ENCODE results near the gene RCBTB2. TPM values are rescaled to one million over a fixed set of nuclear protein-coding genes. Genes with fewer than 3 reads are reported as not detected.
"Not testable (repeated sequence)": the region's sequence is repeated elsewhere in the genome, so short reads cannot be mapped to it uniquely, and the experiment has no call there.

Gene RCBTB2
- total RNA-seq, 2 donors from 2014 or later = 1.6 to 6.0 TPM

DNA sequence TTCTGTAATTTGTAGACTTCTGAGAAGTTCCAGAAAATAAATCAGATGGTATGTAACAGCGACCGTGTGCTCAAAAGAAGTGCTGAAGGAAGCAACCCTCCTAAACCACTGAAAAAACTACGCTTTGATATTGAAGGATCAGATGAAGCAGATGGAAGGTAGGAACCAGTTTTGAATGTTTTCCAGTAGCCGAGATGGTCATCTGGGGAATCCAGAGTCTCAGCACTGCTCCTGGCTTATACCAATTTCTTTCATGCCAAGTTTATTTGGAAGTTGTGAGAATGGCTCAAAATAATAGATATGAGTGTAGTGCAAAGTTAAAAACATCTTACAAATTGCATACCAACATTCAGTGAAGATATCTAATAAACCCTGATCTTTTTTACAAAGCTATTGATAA, 56.2 kb downstream of the RCBTB2 start:
- 63 to 65% methylated on average over 4 of the region's 4 CpGs for WGBS, 2 donors
- Histone ChIP-seq H3K27ac (no peak overlapping the region), H3K36me3 (replicated peaks in 1 of 2; ENCODE audit: insufficient read depth in 1 of 2, low read depth in 2 of 2) (no peaks in the 10 kb centered on the region), H3K27me3 (no peaks in the 10 kb centered on the region), H3K4me1 (no peaks in the 10 kb centered on the region), H3K4me3 (no peak overlapping the region), H3K9me3 (no peaks in the 10 kb centered on the region)
- intact Hi-C loops (cut with DNase I) = no loop called here
- ATAC-seq (no peak), DNase-seq (no peak)
- TF ChIP-seq, protein P1, sequence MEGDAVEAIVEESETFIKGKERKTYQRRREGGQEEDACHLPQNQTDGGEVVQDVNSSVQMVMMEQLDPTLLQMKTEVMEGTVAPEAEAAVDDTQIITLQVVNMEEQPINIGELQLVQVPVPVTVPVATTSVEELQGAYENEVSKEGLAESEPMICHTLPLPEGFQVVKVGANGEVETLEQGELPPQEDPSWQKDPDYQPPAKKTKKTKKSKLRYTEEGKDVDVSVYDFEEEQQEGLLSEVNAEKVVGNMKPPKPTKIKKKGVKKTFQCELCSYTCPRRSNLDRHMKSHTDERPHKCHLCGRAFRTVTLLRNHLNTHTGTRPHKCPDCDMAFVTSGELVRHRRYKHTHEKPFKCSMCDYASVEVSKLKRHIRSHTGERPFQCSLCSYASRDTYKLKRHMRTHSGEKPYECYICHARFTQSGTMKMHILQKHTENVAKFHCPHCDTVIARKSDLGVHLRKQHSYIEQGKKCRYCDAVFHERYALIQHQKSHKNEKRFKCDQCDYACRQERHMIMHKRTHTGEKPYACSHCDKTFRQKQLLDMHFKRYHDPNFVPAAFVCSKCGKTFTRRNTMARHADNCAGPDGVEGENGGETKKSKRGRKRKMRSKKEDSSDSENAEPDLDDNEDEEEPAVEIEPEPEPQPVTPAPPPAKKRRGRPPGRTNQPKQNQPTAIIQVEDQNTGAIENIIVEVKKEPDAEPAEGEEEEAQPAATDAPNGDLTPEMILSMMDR (IDR thresholded peaks at IDR 0.05) = no peak
- TF ChIP-seq POLR2A (IDR thresholded peaks at IDR 0.05) = no peak

DNA sequence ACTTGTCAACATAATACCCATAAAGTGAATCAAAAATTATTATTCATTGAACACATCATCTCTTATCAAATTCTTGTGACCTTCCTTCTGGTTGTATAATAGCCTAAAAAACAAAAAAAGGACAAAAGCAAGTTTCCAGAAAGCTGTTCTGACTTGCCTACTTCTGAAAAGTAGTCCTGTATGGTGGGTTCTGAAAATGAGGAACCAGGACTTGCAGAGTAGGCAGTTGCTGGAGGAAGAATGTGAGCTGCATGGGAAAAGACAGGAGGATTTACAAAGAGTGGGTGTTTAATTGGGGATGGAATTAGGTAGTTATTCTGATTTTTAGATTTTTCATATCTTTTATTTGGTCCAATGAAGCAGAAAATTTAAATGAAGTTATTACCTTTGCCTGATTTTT, 56.7 kb downstream of the RCBTB2 start:
- H3K27ac ChIP-seq = no peak overlapping the region
- ATAC-seq = no peak
- H3K4me3 ChIP-seq = no peak overlapping the region

DNA sequence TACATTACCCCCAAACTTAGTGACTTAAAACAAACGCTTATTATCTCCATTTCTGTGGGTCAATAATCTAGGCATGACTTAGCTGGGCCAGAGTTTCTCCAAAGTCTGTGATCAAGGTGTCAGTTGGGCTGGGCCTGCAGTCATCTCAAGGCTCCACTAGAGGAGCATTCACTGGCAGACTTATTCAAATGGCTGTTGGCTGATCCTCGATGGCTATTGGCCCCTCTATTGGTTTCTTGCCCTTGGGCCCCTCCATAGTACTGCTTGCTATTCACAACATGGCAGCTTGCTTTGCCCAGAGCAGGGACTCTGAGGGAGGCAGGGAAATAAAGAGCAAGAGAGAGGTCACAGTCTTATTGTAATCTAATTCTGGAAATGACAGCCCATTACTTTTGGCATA, 57.6 kb downstream of the RCBTB2 start:
- intact Hi-C loops (cut with DNase I) = no loop called here
- ATAC-seq = no peak
- no peak for DNase-seq
- no peak overlapping the region for H3K27ac ChIP-seq
- no peak overlapping the region for H3K4me3 ChIP-seq
- TF ChIP-seq, protein P1 (IDR thresholded peaks at IDR 0.05) = no peak
- no peak for TF ChIP-seq POLR2A (IDR thresholded peaks at IDR 0.05)
- H3K27me3 ChIP-seq = no peaks in the 10 kb centered on the region
- no peaks in the 10 kb centered on the region for H3K36me3 ChIP-seq (replicated peaks in 1 of 2; ENCODE audit: insufficient read depth in 1 of 2, low read depth in 2 of 2)
- no peaks in the 10 kb centered on the region for H3K4me1 ChIP-seq
- H3K9me3 ChIP-seq = no peaks in the 10 kb centered on the region
- WGBS, 2 donors = 83 to 88% methylated on average over 2 of the region's 2 CpGs

More for the DNA sequence above, 56.7 kb downstream of the RCBTB2 start:
- TF ChIP-seq, protein P1 (IDR thresholded peaks at IDR 0.05) = no peak
- TF ChIP-seq POLR2A (IDR thresholded peaks at IDR 0.05) = no peak
- Histone ChIP-seq H3K27me3 (no peaks in the 10 kb centered on the region), H3K4me1 (no peaks in the 10 kb centered on the region), H3K36me3 (replicated peaks in 1 of 2; ENCODE audit: insufficient read depth in 1 of 2, low read depth in 2 of 2) (no peaks in the 10 kb centered on the region), H3K9me3 (no peaks in the 10 kb centered on the region)
- DNase-seq = no peak
- intact Hi-C loops (cut with DNase I) = no loop called here

DNA sequence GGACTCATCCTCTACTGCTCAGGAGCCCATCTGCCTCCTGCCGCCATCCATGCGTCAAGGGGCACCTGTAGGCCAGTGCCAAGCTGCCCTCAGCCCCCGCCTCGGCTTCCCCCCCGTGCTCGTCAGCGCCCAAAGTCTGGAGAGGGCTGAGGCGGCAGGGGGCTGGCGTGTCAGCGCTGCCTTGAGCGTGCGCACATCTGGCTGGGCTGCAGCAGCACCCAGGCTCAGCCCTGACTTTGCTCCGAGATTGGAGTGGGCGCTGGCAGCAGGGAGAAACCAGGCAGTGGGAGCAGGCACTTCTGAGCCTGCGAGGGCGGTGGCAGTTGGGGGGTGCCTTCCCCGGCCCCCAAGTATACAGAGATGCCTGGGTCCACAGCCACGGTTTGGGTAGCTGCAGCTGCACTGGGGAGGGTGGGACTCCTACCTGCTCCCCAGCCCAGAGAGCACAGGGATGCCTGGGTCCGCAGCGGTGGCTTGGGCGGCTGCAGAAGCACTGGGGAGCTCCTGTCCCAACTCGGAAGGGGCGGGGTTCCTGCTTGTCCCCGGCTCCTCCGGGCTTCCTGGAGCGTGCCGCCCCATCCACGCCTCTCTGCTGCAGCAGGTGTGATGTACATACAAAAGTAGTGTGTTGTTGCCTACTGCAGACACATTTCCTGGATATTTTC, 75.2 kb downstream of the RCBTB2 start:
- Histone ChIP-seq H3K27me3 (no peaks in the 10 kb centered on the region), H3K9me3 (no peaks in the 10 kb centered on the region), H3K4me3 (no peak overlapping the region), H3K27ac (no peak overlapping the region), H3K4me1 (no peaks in the 10 kb centered on the region), H3K36me3 (replicated peaks in 1 of 2; ENCODE audit: insufficient read depth in 1 of 2, low read depth in 2 of 2) (peaks cover 0 to 5% of the 10 kb centered on the region in 2 donors)
- ATAC-seq = no peak
- DNase-seq = no peak
- intact Hi-C loops (cut with DNase I) = no loop called here
- TF ChIP-seq POLR2A (IDR thresholded peaks at IDR 0.05) = no peak
- TF ChIP-seq, protein P1 (IDR thresholded peaks at IDR 0.05) = no peak
- WGBS, 2 donors = 93% methylated on average over 22 of the region's 28 CpGs; no CpG with 5 or more reads in 1 of the 2 donors

DNA sequence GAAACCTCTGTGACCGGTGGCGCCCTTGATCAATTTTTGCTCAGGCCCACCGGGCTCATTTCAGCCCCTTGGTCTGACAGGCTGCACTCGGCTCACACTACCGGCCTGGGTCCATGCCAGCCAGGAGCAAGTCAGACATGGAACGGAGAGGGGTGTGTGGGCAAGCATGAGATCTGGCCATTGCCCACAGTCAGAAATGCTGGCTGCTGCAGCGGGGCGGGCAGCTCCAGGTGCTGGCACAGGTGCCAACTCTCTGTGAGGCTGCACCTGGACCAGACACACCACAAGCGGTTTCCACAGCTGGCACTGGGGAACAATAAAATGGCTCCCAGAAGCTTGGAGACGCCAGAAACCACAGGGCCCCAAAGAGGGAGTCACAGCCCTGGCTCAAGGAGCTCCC, 76.3 kb downstream of the RCBTB2 start:
- DNase-seq = no peak
- no peak for TF ChIP-seq POLR2A (IDR thresholded peaks at IDR 0.05)
- TF ChIP-seq, protein P1 (IDR thresholded peaks at IDR 0.05) = no peak
- Histone ChIP-seq H3K27ac (no peak overlapping the region), H3K4me3 (no peak overlapping the region), H3K9me3 (no peaks in the 10 kb centered on the region), H3K4me1 (no peaks in the 10 kb centered on the region), H3K27me3 (no peaks in the 10 kb centered on the region), H3K36me3 (replicated peaks in 1 of 2; ENCODE audit: insufficient read depth in 1 of 2, low read depth in 2 of 2) (peaks cover 0 to 3% of the 10 kb centered on the region in 2 donors)
- ATAC-seq = no peak
- WGBS, 2 donors = 97 to 99% methylated on average over 9 to 10 of the region's 10 CpGs
- intact Hi-C loops (cut with DNase I) = no loop called here

DNA sequence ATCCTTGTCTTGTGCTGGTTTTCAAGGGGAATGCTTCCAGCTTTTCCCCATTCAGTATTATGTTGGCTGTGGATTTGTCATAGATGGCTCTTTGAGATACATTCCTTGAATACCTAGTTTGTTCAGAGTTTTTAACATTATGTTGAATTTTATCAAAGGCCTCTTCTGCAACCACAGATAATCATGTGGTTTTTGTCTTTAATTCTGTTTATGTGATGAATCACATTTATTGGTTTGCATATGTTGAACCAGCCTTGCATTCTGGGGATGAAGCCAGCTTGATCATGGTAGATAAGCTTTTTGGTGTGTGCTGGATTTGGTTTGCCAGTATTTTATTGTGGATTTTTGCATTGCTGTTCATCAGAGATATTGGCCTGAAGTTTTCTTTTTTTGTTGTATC, 81.7 kb downstream of the RCBTB2 start:
- H3K4me3 ChIP-seq; H3K36me3 ChIP-seq (replicated peaks in 1 of 2; ENCODE audit: insufficient read depth in 1 of 2, low read depth in 2 of 2); H3K27me3 ChIP-seq; intact Hi-C loops (cut with DNase I); DNase-seq; H3K27ac ChIP-seq; H3K4me1 ChIP-seq; H3K9me3 ChIP-seq; ATAC-seq: not testable (repeated sequence)
